DND-41 (cell line): ENCODE results near the gene MARCHF2.

ENCODE experiments used
- EZH2 ChIP-seq: IDR thresholded peaks from 3 replicates; pipeline ENCODE4 v1.6.1; 2012; ENCODE audit warnings: borderline replicate concordance, low read depth, mild to moderate bottlenecking, moderate library complexity, low read length, inconsistent platforms; ENCODE audit not compliant: severe bottlenecking
- TF ChIP-seq, protein P1 (sequence below): IDR thresholded peaks from 2 replicates; pipeline ENCODE4 v1.5.1; 2012; ENCODE audit warnings: borderline replicate concordance, low read length, moderate library complexity, mild to moderate bottlenecking; ENCODE audit not compliant: poor library complexity, severe bottlenecking; ENCODE audit errors: extremely low read depth

DNA sequence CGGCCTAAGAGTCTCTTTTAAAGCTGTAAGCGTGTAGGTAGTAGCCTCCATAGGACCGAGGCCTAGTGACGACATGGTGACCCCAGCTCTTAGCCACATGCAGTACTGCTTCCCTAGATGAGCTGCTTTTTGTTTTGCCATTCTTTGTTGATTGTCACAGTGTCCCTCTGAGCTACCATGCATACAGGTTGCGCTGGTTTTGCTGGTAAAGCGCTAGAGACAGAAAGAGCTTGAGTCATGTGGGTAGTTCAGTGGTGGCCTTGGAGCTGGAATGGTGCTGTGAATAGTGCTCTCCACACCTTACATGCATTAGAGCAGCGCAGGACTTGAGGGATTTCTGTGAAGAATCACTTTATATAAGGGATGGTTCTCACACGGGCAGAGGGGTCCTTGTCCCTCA is 36.7 kb downstream of the MARCHF2 start:
- TF ChIP-seq, protein P1, sequence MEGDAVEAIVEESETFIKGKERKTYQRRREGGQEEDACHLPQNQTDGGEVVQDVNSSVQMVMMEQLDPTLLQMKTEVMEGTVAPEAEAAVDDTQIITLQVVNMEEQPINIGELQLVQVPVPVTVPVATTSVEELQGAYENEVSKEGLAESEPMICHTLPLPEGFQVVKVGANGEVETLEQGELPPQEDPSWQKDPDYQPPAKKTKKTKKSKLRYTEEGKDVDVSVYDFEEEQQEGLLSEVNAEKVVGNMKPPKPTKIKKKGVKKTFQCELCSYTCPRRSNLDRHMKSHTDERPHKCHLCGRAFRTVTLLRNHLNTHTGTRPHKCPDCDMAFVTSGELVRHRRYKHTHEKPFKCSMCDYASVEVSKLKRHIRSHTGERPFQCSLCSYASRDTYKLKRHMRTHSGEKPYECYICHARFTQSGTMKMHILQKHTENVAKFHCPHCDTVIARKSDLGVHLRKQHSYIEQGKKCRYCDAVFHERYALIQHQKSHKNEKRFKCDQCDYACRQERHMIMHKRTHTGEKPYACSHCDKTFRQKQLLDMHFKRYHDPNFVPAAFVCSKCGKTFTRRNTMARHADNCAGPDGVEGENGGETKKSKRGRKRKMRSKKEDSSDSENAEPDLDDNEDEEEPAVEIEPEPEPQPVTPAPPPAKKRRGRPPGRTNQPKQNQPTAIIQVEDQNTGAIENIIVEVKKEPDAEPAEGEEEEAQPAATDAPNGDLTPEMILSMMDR: no peak
- TF ChIP-seq EZH2: no peak
